NCI-H1436 (cell line): ENCODE results near the gene TET1.
"Not testable (repeated sequence)": the region's sequence is repeated elsewhere in the genome, so short reads cannot be mapped to it uniquely, and the experiment has no call there.

Experiments
- DNase-seq: peaks from one replicate; lab custom pipeline; 2025; lab: John Stamatoyannopoulos, UW

The TET1 gene

GRCh38 chr10:68708987-68709386 lies 148.8 kb downstream of the TET1 start:
- DNase-seq = not testable (repeated sequence)

GRCh38 chr10:68713065-68713464 lies 152.9 kb downstream of the TET1 start:
- DNase-seq = not testable (repeated sequence)

GRCh38 chr10:68717435-68717834 lies 157.3 kb downstream of the TET1 start:
- DNase-seq = no peak

- peak; percentile 98 for DNase-seq
Measured at GRCh38 chr10:68720793-68721672, 160.9 kb downstream of the TET1 start, which contains the start of gene CCAR1. Gene CCAR1 (plus strand): TSS chr10:68721239. CDS start chr10:68722505, 1,266 bp downstream.

- DNase-seq = no peak
Measured at GRCh38 chr10:68721673-68722335, 161.7 kb downstream of the TET1 start.

- no peak for DNase-seq
Measured at GRCh38 chr10:68725016-68725415, 164.9 kb downstream of the TET1 start.

GRCh38 chr10:68727146-68727545 lies 167.0 kb downstream of the TET1 start:
- DNase-seq = no peak

- DNase-seq = no peak
Measured at GRCh38 chr10:68732651-68733050, 172.5 kb downstream of the TET1 start.

- DNase-seq = no peak
Measured at GRCh38 chr10:68734349-68734748, 174.2 kb downstream of the TET1 start.

- no peak for DNase-seq
Measured at GRCh38 chr10:68735119-68735518, 175.0 kb downstream of the TET1 start.

- DNase-seq = not testable (repeated sequence)
Measured at GRCh38 chr10:68735739-68736138, 175.6 kb downstream of the TET1 start.

- not testable (repeated sequence) for DNase-seq
Measured at GRCh38 chr10:68740676-68741075, 180.5 kb downstream of the TET1 start.

- no peak for DNase-seq
Measured at GRCh38 chr10:68742397-68742796, 182.3 kb downstream of the TET1 start.
